ENCODE data around the gene MYO5B. TPM values are rescaled to one million over a fixed set of nuclear protein-coding genes. Genes with fewer than 3 reads are reported as not detected.

Gene MYO5B
- total and polyA plus RNA-seq, 2 donors (not counting 1 experiment from before 2014, with no cell fraction given), result 0.30 to 1.7 TPM

DNA sequence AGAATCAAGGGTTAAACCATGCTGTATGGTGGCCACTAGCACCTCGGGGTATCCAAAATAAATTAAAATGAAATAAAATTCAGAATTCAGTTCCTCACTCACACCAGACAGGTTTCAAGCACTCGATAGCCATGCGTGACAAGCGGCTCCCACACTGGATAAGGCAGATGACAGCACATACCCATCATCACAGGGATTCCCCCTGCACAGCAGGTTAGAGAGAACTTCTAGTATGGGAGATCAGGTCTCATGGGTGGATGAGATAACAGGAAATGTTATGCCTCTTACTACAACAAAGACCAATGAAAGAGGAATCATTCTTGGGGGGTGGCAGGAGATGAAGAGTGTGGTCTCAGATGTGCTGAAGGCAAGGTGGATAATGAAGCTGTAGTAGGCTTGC is 259.7 kb downstream of the MYO5B start:
- H3K4me1 Mint-ChIP-seq, result peaks cover 10% of the 10 kb centered on the region
- TF ChIP-seq CTCF (IDR thresholded peaks at IDR 0.05) (no peak), EZH2 (IDR thresholded peaks at IDR 0.05; ENCODE audit: borderline replicate concordance, insufficient read depth, low read depth, low read length, poor library complexity, severe bottlenecking) (no peak)
- Histone ChIP-seq H3K27me3 (replicated peaks in 1 of 4; ENCODE audit: control extremely low read depth in 1 of 4, control insufficient read depth in 3 of 4, insufficient read depth in 4 of 4, low read length in 3 of 4) (no peaks in the 10 kb centered on the region), H4K20me1 (ENCODE audit: control insufficient read depth, insufficient read depth, low read length, poor library complexity, severe bottlenecking) (no peaks in the 10 kb centered on the region), H3K9ac (ENCODE audit: low read length) (no peak overlapping the region), H2AFZ (ENCODE audit: insufficient read depth, low read depth, low read length, poor library complexity, severe bottlenecking) (no peak overlapping the region), H3K36me3 (replicated peaks in 1 of 2; ENCODE audit: control extremely low read depth in 1 of 2, control insufficient read depth in 1 of 2, extremely low read depth in 1 of 2, insufficient read depth in 2 of 2, low read length in 1 of 2) (no peaks in the 10 kb centered on the region), H3K9me3 (ENCODE audit: control extremely low read depth in 1 of 3, control insufficient read depth in 2 of 3, insufficient read depth in 1 of 3, low read length in 2 of 3) (no peaks in the 10 kb centered on the region), H3K79me2 (ENCODE audit: control insufficient read depth, insufficient read depth, low read length) (no peaks in the 10 kb centered on the region), H3K27ac (ENCODE audit: low read length in 2 of 2) (no peak overlapping the region), H3K4me1 (ENCODE audit: control insufficient read depth in 2 of 2, insufficient read depth in 2 of 2, low read length in 2 of 2) (no peaks in the 10 kb centered on the region), H3K4me3 (ENCODE audit: control extremely low read depth in 1 of 5, extremely low read depth in 1 of 5, insufficient read depth in 1 of 5, low read depth in 2 of 5, low read length in 4 of 5) (no peak overlapping the region), H3K4me2 (replicated peaks; ENCODE audit: low read depth, low read length, poor library complexity, severe bottlenecking) (no peak overlapping the region)
- peaks cover 3% of the 10 kb centered on the region for H3K27me3 Mint-ChIP-seq
- POLR2A ChIA-PET, result no interaction called here
- no peaks in the 10 kb centered on the region for H3K9me3 Mint-ChIP-seq (ENCODE audit: insufficient read depth)
- no peak overlapping the region for H3K4me3 Mint-ChIP-seq
- H3K27ac Mint-ChIP-seq, result no peak overlapping the region
- DNase-seq, result no peak
- no CpG with 5 or more reads among the region's 4 CpGs for WGBS (ENCODE audit: insufficient coverage)
- intact Hi-C loops (cut with micrococcal nuclease), result no loop called here
- ATAC-seq (ENCODE audit: low read depth), result no peak
- CTCF ChIA-PET, result no interaction called here

DNA sequence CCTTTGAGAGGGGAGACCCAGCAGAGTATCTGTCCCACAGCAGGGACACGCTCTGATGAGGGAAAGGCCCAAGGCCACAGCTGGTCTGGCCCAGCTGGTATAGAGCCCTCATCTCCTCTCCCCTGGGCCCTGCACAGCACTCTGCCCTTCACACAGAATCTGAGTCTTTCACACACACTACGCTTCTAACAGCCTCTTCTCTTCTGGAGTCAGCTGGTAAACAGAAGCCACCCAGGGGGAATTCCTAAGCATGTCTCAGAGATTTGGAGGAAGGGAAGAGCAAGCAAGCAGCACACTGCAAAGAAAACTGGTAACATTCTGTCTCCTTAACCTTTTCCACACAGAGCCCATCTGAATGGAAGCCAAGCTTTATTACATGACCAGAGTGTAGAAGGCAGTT is 260.5 kb downstream of the MYO5B start:
- Histone ChIP-seq H3K79me2 (ENCODE audit: control insufficient read depth, insufficient read depth, low read length) (no peaks in the 10 kb centered on the region), H2AFZ (ENCODE audit: insufficient read depth, low read depth, low read length, poor library complexity, severe bottlenecking) (no peak overlapping the region), H3K9ac (ENCODE audit: low read length) (no peak overlapping the region), H3K4me3 (ENCODE audit: control extremely low read depth in 1 of 5, extremely low read depth in 1 of 5, insufficient read depth in 1 of 5, low read depth in 2 of 5, low read length in 4 of 5) (no peak overlapping the region), H3K27ac (ENCODE audit: low read length in 2 of 2) (no peak overlapping the region), H4K20me1 (ENCODE audit: control insufficient read depth, insufficient read depth, low read length, poor library complexity, severe bottlenecking) (no peaks in the 10 kb centered on the region), H3K36me3 (replicated peaks in 1 of 2; ENCODE audit: control extremely low read depth in 1 of 2, control insufficient read depth in 1 of 2, extremely low read depth in 1 of 2, insufficient read depth in 2 of 2, low read length in 1 of 2) (no peaks in the 10 kb centered on the region), H3K27me3 (replicated peaks in 1 of 4; ENCODE audit: control extremely low read depth in 1 of 4, control insufficient read depth in 3 of 4, insufficient read depth in 4 of 4, low read length in 3 of 4) (no peaks in the 10 kb centered on the region), H3K9me3 (ENCODE audit: control extremely low read depth in 1 of 3, control insufficient read depth in 2 of 3, insufficient read depth in 1 of 3, low read length in 2 of 3) (no peaks in the 10 kb centered on the region), H3K4me2 (replicated peaks; ENCODE audit: low read depth, low read length, poor library complexity, severe bottlenecking) (no peak overlapping the region), H3K4me1 (ENCODE audit: control insufficient read depth in 2 of 2, insufficient read depth in 2 of 2, low read length in 2 of 2) (no peaks in the 10 kb centered on the region)
- peaks cover 8% of the 10 kb centered on the region for H3K27me3 Mint-ChIP-seq
- no peak for TF ChIP-seq CTCF (IDR thresholded peaks at IDR 0.05)
- TF ChIP-seq EZH2 (IDR thresholded peaks at IDR 0.05; ENCODE audit: borderline replicate concordance, insufficient read depth, low read depth, low read length, poor library complexity, severe bottlenecking), result no peak
- ChIA-PET POLR2A (no interaction called here), CTCF (no interaction called here)
- WGBS (ENCODE audit: insufficient coverage), result 38% methylated on average over 1 of the region's 2 CpGs
- H3K9me3 Mint-ChIP-seq (ENCODE audit: insufficient read depth), result no peaks in the 10 kb centered on the region
- no peak overlapping the region for H3K4me3 Mint-ChIP-seq
- intact Hi-C loops (cut with micrococcal nuclease), result no loop called here
- no peak overlapping the region for H3K27ac Mint-ChIP-seq
- H3K4me1 Mint-ChIP-seq, result peaks cover 10% of the 10 kb centered on the region
- no peak for DNase-seq
- no peak for ATAC-seq (ENCODE audit: low read depth)

Measured in B cell (primary cell).